Umbilical cord (tissue), 2 donors: ENCODE data around the gene CSPG4. TPM values are rescaled to one million over a fixed set of nuclear protein-coding genes. Genes with fewer than 3 reads are reported as not detected.
"Not testable (repeated sequence)": the region's sequence is repeated elsewhere in the genome, so short reads cannot be mapped to it uniquely, and the experiment has no call there.

Source experiments
- DNase-seq: peaks from one replicate; pipeline ENCODE4 v3.0.0-alpha.2; 2015; ENCODE audit warnings: low spot score
- total RNA-seq: library from RNA; depleted of rRNA; stranded (reverse); fragments of >200 nt; gene quantifications from one replicate; pipeline ENCODE4 v1.2.3, GENCODE V29; 2014; ENCODE audit warnings: low replicate concordance; ENCODE audit not compliant: insufficient read depth

CSPG4 gene
- total RNA-seq, 1 donor from 2014 or later = 84.0 TPM

DNA sequence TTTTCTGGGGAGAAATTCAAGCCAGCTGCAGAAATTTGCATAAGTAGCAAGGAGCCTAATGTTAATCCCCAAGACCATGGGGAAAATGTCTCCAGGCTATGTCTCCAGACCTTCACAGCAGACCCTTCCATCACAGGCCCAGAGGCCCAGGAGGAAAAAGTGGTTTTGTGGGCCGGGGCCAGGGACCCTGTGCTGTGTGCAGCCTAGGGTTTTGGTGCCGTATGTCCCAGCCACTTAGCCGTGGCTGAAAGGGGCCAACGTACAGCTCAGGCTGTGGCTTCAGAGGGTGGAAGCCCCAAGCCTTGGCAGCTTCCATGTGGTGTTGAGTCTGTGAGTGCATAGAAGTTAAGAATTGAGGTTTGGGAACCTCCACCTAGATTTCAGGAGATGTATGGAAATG lies 29.7 kb upstream of the CSPG4 start:
- DNase-seq = not testable (repeated sequence)

DNA sequence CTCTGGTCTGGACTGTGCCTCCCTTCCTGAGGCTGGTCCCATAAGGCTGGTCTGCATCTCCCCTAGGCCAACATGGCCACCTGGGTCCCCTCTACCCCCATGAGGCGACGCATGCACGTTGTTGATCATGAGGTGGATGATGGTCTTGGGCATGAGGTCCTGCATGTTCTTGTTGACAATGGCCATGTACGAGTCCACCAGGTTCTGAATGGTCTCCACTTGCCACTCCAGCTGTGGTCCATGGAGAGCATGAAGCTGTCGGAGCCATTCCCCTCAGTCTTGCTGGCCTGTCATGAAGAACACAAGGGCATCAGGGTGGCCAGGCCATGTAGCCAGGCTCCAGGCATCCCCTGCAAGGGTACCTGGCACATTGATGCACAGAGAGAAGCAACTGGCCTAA lies 27.1 kb upstream of the CSPG4 start:
- DNase-seq = no peak

DNA sequence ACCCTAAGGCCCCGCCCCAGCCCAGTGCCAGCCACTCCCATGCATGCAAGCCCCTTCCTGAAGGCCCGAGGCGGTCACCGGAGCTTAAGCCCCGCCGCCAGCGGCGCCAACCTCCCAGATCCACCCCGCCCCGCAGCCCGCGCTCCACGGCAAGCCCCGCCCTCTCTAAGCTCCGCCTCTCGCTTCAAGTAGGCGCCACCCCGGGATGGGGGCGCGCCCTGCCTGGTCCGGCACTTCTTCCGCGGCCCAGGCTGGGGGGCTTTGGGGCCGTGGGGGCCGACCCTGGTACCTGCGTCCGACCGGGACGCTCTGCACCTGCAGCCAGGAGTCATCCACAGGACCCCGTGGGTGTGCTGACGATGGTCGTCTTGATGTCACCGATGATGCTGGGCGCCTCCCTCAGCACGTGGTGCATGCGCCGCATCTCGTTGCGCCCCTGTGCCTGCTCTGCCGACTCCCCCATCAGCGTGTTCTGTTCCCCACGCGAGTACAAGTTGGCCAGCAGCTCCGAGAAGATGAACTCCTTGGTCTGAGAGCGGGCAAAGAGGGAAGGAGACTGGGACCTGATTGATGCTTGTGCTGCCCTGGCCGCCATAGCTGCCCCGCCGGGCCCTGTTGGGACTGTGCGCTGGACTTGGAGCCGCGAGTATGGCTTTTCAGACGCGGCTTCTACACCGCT lies 26.1 kb upstream of the CSPG4 start:
- peak; percentile 95 for DNase-seq

DNA sequence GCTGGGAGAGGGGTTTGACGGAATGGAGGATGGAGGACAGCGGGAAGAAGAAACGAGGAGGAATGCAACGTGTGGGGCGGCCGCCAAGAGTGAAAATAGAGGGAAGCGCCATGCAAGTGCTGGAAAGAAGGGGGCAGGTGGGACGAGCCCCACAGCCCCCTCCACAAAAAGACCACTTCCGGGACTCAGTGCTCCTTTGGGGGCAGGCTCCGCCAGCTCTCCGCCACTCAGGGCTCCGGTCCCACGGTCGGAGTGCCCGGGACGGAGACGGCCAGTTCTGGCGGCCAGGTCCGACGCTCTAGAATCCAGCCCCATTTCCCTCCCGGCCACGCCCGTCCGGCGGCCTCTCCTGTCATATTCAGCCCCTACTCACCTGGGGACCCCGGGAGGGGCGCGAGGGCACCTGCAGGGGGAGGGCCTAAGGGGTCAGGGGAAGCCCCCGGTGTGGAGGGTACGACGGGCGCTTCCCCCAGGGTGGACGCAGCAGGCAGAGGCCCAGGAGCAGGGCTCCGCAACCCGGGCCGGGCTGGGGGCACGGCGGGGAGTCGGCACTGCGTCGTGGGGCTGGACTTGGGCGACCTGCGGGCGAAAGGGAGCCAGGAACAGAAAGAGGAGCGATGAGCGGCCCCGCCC lies 25.5 kb upstream of the CSPG4 start:
- no peak for DNase-seq

DNA sequence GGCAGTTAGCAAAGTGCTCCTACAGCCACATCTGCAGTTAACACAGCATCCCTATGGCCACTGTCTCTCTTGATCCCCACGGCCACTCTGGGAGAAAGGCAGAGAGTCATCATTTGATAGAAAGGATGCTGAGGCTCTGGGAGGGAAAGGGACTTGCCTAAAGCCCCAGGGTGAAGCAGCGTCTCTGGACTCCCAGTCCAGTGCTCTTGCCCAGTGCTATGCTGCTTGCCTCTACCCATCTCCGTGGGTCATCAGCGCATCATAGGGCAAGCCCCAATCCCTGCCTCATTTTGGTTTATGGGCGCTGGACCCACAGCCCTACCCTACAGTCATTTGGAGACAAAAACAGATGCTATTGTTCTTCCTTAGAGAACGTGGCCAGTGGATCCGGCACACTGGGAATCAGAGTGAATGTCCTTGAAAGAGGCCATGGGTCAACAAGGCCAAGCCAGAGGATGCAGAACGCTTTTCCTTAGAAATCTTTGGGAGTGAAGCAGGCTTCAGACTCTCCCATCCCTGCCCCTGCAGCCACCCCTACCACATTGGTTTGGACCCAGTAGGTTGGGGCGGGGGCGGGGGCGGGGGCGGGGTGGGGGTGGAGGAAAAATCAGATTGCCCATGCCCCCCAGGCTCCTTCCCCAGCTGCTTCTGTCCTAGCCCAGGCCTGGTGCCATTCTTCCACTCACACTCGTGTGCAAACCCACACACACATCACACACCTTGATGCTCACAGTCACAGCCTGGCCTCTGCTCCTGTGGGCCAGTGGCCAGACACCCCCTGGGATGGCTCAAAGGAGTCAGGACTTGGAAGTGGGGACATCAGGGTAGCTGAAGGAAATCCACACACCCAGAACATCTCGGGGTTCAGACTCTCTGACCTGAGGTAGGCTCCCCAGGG lies 24.7 kb upstream of the CSPG4 start:
- not testable (repeated sequence) for DNase-seq

DNA sequence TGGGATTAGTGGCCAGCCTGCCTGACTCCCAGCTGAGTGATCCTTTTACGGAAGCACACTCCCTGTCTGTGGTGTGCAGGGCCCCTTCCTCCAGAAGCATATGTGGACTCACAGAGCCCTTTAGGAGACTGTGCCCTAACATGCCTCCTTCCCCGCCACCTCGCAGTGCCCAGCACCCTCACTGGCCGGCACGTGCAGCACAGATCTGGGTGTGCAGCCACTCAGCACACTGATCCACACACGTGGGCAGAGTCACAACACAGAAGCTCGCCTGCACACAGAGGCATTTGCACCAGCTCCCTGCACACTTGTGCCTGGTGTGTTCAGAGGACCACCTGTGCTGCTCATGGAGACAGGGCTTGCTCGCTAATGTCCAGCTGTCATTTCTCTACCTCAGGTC lies 23.6 kb upstream of the CSPG4 start:
- DNase-seq = no peak

DNA sequence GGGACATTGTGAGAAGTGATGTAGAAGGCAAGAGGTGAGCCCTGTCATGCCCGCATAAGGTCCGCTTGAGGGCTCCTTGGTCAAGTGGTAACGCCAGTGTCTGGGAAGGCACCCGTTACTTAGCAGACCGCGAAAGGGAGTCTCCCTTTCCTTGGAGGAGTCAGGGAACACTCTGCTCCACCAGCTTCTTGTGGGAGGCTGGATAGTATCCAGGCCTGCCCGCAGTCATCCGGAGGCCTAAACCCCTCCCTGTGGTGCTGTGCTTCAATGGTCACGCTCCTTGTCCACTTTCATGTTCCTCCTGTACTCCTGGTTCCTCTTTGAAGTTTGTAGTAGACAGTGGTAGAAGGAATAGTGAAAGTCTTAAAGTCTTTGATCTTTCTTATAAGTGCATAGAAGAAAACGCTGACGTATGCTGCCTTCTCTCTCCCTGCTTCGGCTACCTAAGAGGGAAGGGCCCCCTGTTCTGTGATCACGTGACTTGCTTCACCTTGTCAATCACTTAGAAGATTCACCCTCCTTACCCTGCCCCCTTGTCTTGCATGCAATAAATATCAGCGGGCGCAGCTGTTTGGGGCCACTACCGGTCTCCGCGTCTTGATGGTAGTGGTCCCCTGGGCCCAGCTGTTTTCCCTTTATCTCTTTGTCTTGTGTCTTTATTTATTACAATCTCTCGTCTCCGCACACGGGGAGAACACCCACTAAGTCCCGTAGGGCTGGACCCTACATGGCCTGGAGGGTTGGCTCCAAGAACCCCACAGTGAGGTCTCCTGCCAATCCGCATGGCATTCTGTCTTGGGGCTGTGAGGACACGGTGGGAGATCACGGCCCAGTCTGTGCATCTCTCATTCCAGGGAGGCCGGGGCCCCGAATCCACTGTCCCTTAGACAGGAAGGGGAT lies 22.5 kb upstream of the CSPG4 start:
- not testable (repeated sequence) for DNase-seq

DNA sequence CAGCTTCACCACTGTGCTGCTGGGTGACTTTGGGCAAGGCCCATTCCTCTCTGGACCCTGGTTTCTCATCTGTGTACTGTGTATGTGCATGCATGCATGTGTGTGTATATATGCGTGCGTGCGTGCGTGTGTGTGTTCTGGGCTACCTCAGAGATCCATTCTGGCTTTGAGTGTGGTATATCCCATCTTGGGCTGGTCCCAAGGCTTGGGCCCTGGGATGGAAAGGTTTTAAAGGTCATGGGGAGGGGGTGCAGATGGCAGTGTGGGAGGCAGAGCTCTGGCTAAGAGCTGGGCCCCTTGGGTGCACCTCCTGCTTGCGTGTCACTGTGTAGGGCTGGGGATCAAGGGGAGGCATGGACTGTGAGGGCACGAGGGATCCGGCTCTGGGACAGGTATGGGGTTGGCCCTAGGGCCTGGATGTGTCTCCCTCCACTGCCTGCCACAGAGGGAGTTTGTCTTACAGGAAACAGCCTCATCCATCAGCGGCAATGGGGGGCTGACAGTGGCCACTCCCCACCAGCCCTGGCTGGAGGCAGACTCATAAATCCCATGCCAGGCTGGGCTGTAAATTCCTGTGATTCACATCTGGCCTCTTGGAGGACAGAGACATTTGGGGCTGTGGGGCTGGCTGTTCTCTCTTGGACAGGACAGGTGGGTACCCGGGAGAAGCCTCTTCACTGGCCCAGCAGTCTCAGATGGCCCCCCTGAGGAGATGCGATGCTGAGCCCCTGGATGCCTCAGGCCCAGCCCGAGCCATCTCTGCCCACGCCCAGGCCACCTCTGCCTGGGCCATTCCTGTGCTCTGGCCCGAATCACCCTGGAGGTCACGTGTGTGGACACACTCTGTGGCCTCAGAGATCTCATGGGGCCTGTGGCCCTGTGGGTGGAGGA lies 21.4 kb upstream of the CSPG4 start:
- no peak for DNase-seq

DNA sequence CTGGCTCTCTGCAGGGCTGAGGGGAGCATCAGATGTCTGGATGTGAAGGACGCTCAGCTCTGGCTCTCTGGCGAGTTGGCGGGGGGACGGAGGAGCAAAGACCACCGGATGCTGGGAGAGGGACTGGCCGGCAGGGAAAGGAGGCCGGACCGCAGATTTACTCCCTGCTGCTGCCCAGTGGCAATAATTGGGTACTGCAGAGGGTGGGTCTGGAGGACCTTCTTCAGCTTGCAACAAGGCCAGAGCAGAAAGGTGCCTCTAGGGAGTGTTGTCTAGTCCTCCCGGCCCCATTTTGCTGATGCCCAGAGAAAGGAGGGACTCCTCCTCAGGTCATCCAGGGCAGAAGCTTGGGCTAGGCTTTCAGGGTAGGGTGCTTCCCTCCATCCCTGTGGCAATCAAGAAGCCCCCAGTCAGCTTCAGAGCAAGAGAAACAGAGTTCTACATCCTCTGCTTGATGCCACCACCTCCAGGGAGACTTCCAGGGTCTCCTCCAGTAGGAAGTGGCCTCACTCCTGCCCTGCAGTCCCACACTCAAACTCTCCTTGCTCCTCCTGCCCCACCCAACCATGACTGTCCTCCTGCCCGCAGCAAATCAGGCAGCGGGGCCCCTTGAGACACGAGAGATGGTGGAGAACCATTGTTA lies 20.3 kb upstream of the CSPG4 start:
- DNase-seq = peak; percentile 76

DNA sequence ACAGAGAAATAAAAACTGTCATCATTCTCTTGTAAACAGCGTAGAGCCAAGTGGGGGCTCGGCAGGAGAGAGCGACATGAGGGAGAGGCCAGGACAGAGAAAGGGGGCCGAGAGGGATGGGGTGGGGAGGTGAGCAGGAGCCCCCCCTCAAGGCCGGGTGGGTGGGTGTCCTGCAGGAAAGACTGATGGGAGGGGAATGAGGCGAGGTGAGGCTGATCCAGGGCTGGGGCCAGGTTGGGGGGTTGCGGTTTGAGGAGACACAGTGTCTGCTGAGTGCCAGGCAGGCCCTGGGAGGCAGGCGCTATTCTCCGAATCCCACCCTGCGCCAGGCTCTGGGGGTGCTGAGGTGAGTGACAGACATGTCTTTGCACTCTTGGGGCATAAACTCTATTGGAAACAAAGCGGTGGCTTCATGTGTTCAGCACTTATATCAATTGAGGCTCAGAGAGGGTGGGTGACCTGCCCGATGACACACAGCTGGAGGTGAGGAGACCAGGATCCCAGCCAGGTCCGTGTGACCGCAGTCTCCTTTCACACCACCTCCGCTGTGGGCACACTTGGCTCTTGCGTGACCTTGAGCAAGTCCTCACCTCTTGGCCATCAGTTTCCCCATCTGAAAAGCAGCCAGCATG lies 19.6 kb upstream of the CSPG4 start:
- no peak for DNase-seq

DNA sequence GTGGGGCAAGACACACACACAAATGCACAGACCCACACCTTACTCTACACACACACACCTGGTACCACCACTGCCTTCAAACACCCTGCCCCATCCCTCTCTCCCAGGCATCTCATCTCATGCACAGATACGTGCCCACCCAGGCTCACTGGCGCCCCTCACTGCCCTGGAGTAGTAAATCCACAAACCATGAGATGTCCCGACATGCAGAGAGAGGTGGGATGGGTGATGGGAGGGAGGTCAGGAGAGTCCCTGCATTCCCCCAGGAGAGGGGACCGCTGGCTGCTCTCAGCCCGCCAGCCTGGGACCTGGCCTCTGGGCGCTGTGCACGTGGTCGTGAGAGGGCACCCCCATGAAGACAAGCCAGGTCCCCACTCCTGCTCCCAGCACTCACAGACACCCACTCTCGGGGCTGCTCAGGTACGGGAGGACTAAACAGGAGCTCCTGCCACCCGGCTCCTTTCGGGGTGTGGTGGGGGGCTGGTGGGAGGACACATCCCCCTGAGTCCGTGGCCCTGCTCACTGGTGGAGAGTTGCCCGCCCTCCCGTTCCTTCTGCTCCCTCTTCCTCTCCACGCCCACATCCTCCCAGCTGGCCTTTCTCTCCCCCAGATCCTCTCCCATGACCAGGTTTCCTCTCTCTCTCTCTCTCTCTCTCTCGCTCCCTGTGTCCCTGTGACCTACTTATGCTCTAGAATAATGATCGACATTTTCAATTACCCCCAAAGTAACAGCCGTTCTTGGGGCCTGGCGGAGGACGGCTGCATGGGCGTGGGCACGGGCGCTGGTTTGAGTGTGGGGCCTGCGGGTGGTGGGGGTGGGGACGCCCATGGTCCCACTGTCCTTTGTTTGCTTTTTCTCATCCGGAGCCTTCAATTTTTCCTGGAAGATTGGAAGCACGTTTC lies 18.9 kb upstream of the CSPG4 start:
- peak; percentile 90 for DNase-seq

DNA sequence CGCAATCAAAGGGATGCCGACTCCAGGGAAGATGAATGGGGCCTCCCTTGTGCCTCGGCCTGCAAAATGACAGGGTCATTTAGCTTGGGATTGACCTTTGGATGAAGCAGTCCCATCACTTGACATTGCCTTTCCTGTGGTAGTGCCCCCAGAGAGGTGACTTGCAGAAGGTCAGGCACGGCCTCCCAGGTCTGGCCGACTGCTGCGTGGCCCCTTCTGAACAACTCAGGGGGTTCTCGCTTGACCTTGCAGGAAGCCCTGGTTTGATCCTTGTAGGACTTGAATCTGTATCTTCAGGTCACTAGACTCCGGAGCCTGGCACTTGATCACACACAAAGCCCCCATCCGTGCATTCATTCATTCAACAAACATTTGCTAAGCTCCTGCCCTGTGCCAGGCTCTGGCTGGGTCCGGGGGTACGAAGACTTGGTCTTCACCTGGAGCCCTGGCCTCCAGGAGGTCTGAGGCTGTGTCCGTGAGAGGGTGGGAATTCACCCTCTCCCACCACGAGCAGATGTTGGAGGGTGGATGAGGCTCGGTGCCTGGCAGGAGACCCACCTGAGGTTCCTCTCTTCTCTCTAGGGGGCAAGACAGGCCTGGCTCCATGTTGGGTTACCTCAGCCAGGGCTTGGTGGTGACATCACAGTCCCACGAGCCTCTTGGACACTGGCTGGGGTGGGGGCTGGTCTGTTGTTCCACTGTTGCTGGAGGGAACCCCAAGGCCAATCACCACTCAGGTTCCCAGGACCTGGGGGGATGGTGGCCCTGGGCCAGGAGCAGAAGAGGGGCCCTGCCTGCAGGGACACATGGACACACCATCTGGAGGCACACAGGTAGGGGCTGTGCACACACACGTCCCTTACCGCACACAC lies 18.0 kb upstream of the CSPG4 start:
- DNase-seq = not testable (repeated sequence)

DNA sequence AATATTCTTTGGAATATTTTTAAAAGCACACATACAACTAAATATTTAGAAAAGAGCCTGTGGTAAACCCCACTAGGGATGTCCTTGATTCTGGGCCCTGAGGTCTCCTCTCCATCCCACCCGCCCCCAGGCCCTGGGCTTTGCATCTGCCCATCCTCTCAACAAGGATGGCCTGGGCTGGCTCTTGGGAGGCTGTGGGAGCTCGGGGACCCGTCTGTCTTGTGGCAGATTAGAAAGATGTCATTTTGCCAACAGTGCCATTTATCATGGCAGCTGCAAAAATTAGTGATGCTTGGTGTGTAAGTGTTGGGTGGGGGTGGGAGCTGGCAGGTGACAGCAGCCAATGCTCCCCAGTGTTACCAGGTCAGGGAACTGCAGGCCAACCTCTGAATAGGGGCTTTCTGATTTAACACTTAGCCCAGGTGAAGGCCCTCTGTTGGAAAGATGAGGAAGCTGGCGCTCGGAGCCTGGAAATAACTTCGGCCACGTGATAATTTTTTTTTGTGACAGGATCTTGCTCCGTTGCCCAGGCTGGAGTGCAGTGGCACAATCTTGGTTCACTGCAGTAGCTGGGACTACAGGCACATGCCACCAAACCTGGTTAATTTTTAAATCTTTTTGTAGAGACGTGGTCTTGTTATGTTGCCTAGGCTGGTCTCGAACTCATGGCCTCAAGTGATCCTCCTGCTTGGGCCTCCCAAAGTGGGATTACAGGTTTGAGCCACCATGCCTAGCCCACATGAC lies 16.9 kb upstream of the CSPG4 start:
- DNase-seq = no peak

DNA sequence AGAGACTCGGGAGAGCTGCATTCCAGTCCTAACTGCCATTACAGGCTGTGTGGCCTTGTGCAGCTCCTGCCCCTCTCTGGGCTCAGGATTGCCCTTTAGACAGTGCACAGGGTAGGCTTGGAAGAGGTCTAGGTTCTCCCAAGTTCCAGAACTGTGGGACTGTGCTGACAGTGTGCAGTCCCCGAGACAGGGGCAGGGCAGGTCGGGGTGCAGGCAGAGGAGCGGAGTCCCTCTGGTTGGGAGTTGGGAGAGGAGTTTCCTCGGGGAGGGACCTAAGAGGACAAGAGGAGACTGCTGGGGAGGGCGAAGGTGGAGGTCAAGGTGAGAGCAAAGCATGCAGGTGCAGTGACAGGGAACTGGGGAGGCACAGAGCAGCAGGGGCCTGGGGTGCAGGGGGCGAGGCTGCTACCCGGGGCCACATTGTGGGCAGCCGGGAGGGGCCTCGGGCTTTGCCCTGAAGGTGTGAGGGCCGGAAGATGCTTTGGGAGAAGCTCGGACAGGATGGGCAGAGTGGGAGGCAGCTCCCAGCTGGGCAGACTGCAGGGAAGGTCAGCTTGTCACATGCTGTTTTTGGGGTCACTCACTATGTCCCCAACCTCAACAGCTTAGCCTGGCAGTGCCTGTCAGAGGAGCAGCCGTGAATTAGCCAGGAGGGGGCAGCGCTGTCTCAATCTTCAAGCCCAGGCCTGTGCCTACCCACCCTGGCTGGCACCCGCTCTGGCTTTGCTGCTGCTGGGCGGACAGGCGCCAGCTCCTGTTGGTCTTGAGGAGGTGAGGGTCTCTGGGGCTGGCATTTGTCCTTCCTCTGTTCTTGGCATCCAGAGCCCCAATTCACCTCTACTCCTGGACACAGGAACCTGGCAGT lies 15.4 kb upstream of the CSPG4 start:
- DNase-seq = no peak

DNA sequence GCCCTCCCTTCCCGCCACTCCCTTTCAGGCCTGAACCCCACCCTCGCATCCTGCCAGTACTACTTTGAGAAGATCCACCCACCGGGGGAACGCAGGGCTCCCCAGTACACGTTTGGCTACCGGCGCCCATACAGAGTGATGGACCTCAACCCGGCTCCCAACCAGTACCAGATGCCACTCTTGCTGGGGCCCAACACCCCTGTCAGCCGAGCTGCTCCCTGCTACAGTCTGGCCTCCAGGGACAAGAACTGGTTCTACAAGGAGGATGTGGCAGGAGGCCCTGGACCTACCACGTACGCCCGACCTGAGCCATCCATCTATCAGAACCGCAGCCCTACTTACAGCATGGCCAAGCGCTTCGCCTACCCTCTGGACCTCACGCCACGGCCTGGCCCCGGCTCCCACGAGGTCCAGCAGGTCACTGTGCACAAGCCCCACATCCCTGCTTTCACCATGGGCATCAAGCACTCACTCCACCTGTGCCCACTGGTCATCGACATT lies 14.4 kb upstream of the CSPG4 start:
- no peak for DNase-seq
